ENCODE measurements around the gene RTL10.

Gene RTL10

GRCh38 chr22:19811811-19812771, 42.6 kb downstream of the RTL10 start:
- TF ChIP-seq FOXM1 (IDR thresholded peaks at IDR 0.05; ENCODE audit: borderline replicate concordance, low read depth) (no peak), YY1 (IDR thresholded peaks at IDR 0.05; ENCODE audit: low read depth) (no peak)

GRCh38 chr22:19811211-19811621, 43.5 kb downstream of the RTL10 start:
- TF ChIP-seq YY1 (IDR thresholded peaks at IDR 0.05; ENCODE audit: low read depth) (no peak), REST (IDR thresholded peaks at IDR 0.05; ENCODE audit: low read depth) (no peak), CREB1 (IDR thresholded peaks at IDR 0.05; ENCODE audit: low read depth) (no peak), CEBPB (IDR thresholded peaks at IDR 0.05) (no peak), FOXM1 (IDR thresholded peaks at IDR 0.05; ENCODE audit: borderline replicate concordance, low read depth) (no peak), TEAD4 (IDR thresholded peaks at IDR 0.05) (no peak), ZBTB7A (IDR thresholded peaks at IDR 0.05; ENCODE audit: low read depth) (no peak), NFIC (IDR thresholded peaks at IDR 0.05) (no peak), EGR1 (IDR thresholded peaks at IDR 0.05) (no peak)

- no peak for TF ChIP-seq FOXM1 (IDR thresholded peaks at IDR 0.05; ENCODE audit: borderline replicate concordance, low read depth)
- TF ChIP-seq EP300 (IDR thresholded peaks at IDR 0.05; ENCODE audit: borderline replicate concordance), result no peak
- no peak for TF ChIP-seq CREB1 (IDR thresholded peaks at IDR 0.05; ENCODE audit: low read depth)
- TF ChIP-seq CEBPB (IDR thresholded peaks at IDR 0.05), result no peak
- no peak for TF ChIP-seq YY1 (IDR thresholded peaks at IDR 0.05; ENCODE audit: low read depth)
- no peak for TF ChIP-seq REST (IDR thresholded peaks at IDR 0.05; ENCODE audit: low read depth)
- no peak for TF ChIP-seq EGR1 (IDR thresholded peaks at IDR 0.05)
- no peak for TF ChIP-seq USF1 (IDR thresholded peaks at IDR 0.05)
- no peak for TF ChIP-seq TEAD4 (IDR thresholded peaks at IDR 0.05)
- no peak for TF ChIP-seq TCF12 (IDR thresholded peaks at IDR 0.05; ENCODE audit: low read depth)
- TF ChIP-seq MAX (IDR thresholded peaks at IDR 0.05), result no peak
- TF ChIP-seq NFIC (IDR thresholded peaks at IDR 0.05), result no peak
- TF ChIP-seq RAD21 (IDR thresholded peaks at IDR 0.05; ENCODE audit: low read depth), result no peak
- TF ChIP-seq ZBTB7A (IDR thresholded peaks at IDR 0.05; ENCODE audit: low read depth), result no peak
- TF ChIP-seq TAF1 (IDR thresholded peaks at IDR 0.05; ENCODE audit: low read depth), result no peak
Observed at GRCh38 chr22:19810381-19811201, 44.1 kb downstream of the RTL10 start.

- TF ChIP-seq MAX (IDR thresholded peaks at IDR 0.05) (no peak), CREB1 (IDR thresholded peaks at IDR 0.05; ENCODE audit: low read depth) (no peak), FOXM1 (IDR thresholded peaks at IDR 0.05; ENCODE audit: borderline replicate concordance, low read depth) (no peak), YY1 (IDR thresholded peaks at IDR 0.05; ENCODE audit: low read depth) (no peak)
Observed at GRCh38 chr22:19809741-19810140, 44.9 kb downstream of the RTL10 start.

- TF ChIP-seq TCF12 (IDR thresholded peaks at IDR 0.05; ENCODE audit: low read depth) (no peak), YY1 (IDR thresholded peaks at IDR 0.05; ENCODE audit: low read depth) (no peak), RAD21 (IDR thresholded peaks at IDR 0.05; ENCODE audit: low read depth) (no peak), ZBTB7A (IDR thresholded peaks at IDR 0.05; ENCODE audit: low read depth) (no peak), USF1 (IDR thresholded peaks at IDR 0.05) (no peak), TAF1 (IDR thresholded peaks at IDR 0.05; ENCODE audit: low read depth) (no peak), MAX (IDR thresholded peaks at IDR 0.05) (no peak), REST (IDR thresholded peaks at IDR 0.05; ENCODE audit: low read depth) (no peak), CEBPB (IDR thresholded peaks at IDR 0.05) (no peak)
Observed at GRCh38 chr22:19808873-19809478, 45.7 kb downstream of the RTL10 start.

Data from Ishikawa (cell line).